GM12892 (cell line): ENCODE results near the gene FAM120A.

Experiments used
- POLR2A ChIP-seq: IDR thresholded peaks from 2 replicates; pipeline ENCODE4 v1.6.1; 2011; ENCODE audit warnings: low read depth, low read length, control low read depth
- POLR2AphosphoS5 ChIP-seq: IDR thresholded peaks from 2 replicates; pipeline ENCODE4 v1.6.1; 2011; ENCODE audit warnings: low read depth, low read length, control low read depth

GRCh38 chr9:93577078-93577974 lies 125.8 kb downstream of the FAM120A start:
- no peak for TF ChIP-seq POLR2AphosphoS5
- no peak for TF ChIP-seq POLR2A
